Activated naive CD8-positive, alpha-beta T cell treated with anti-CD3 and anti-CD28 coated beads, Interleukin-2, amount 50 U/mL, for 16 hours (primary cell): ENCODE results near the gene LMAN1.

ENCODE experiments used
- DNase-seq: peaks from one replicate; pipeline ENCODE4 v3.0.0-alpha.2; 2020; ENCODE audit warnings: low read depth, low spot score

The LMAN1 gene

GRCh38 chr18:59305295-59305694 is 53.8 kb downstream of the LMAN1 start:
- no peak for DNase-seq

GRCh38 chr18:59303656-59304195 is 55.3 kb downstream of the LMAN1 start:
- DNase-seq: no peak

- no peak for DNase-seq
Observed at GRCh38 chr18:59303006-59303405, 56.1 kb downstream of the LMAN1 start.

GRCh38 chr18:59301929-59302328 is 57.1 kb downstream of the LMAN1 start:
- DNase-seq: no peak

- DNase-seq: no peak
Observed at GRCh38 chr18:59300676-59301285, 58.3 kb downstream of the LMAN1 start.

- DNase-seq: no peak
Observed at GRCh38 chr18:59298871-59299270, 60.2 kb downstream of the LMAN1 start.

GRCh38 chr18:59293317-59293716 is 65.7 kb downstream of the LMAN1 start:
- DNase-seq: no peak

GRCh38 chr18:59286341-59286740 is 72.7 kb downstream of the LMAN1 start:
- DNase-seq: no peak

GRCh38 chr18:59282341-59282740 is 76.7 kb downstream of the LMAN1 start:
- no peak for DNase-seq

- no peak for DNase-seq
Observed at GRCh38 chr18:59279722-59280121, 79.3 kb downstream of the LMAN1 start.

- no peak for DNase-seq
Observed at GRCh38 chr18:59279193-59279592, 79.9 kb downstream of the LMAN1 start.

- no peak for DNase-seq
Observed at GRCh38 chr18:59278793-59279192, 80.3 kb downstream of the LMAN1 start.
